DMS153 (cell line): ENCODE data around the gene HSD17B11.
"Not testable (repeated sequence)": the region's sequence is repeated elsewhere in the genome, so short reads cannot be mapped to it uniquely, and the experiment has no call there.

Experiments used
- DNase-seq: peaks from one replicate; lab custom pipeline; 2025; lab: John Stamatoyannopoulos, UW

The HSD17B11 gene

GRCh38 chr4:87390891-87391575 lies at the start of gene HSD17B11:
Gene HSD17B11, minus strand, starts transcription at chr4:87391188. Its CDS starts 118 bp downstream, at chr4:87391070.
- peak; percentile 91 for DNase-seq

GRCh38 chr4:87433342-87433741 lies 42.4 kb upstream of the HSD17B11 start:
- no peak for DNase-seq

GRCh38 chr4:87430038-87430437 lies 39.0 kb upstream of the HSD17B11 start:
- no peak for DNase-seq

GRCh38 chr4:87428979-87429378 lies 38.0 kb upstream of the HSD17B11 start:
- no peak for DNase-seq

GRCh38 chr4:87427518-87427868 lies 36.5 kb upstream of the HSD17B11 start:
- no peak for DNase-seq

- DNase-seq = no peak
These were observed 36.0 kb upstream of the HSD17B11 start for GRCh38 chr4:87426865-87427517.

GRCh38 chr4:87425711-87426110 lies 34.7 kb upstream of the HSD17B11 start:
- DNase-seq = no peak

GRCh38 chr4:87424099-87424543 lies 33.1 kb upstream of the HSD17B11 start:
- not testable (repeated sequence) for DNase-seq

GRCh38 chr4:87423317-87424098 lies 32.5 kb upstream of the HSD17B11 start:
- DNase-seq = peak; percentile 39

GRCh38 chr4:87422104-87423052 lies 31.4 kb upstream of the HSD17B11 start, which contains the start of gene NUDT9:
Gene NUDT9, plus strand, starts transcription at chr4:87422573. Its CDS starts 333 bp downstream, at chr4:87422906.
- DNase-seq = peak; percentile 89

- DNase-seq = no peak
These were observed 29.4 kb upstream of the HSD17B11 start for GRCh38 chr4:87420276-87420830.

- peak; percentile 29 for DNase-seq
These were observed 28.7 kb upstream of the HSD17B11 start for GRCh38 chr4:87419578-87420249.

GRCh38 chr4:87418410-87418809 lies 27.4 kb upstream of the HSD17B11 start:
- DNase-seq = not testable (repeated sequence)

- no peak for DNase-seq
These were observed 26.0 kb upstream of the HSD17B11 start for GRCh38 chr4:87416965-87417364.

GRCh38 chr4:87414816-87415215 lies 23.8 kb upstream of the HSD17B11 start:
- no peak for DNase-seq

GRCh38 chr4:87410679-87411078 lies 19.7 kb upstream of the HSD17B11 start:
- no peak for DNase-seq

- DNase-seq = no peak
These were observed 19.2 kb upstream of the HSD17B11 start for GRCh38 chr4:87410157-87410556.

GRCh38 chr4:87409420-87409939 lies 18.5 kb upstream of the HSD17B11 start:
- no peak for DNase-seq

- DNase-seq = not testable (repeated sequence)
These were observed 15.9 kb upstream of the HSD17B11 start for GRCh38 chr4:87406902-87407301.

- no peak for DNase-seq
These were observed 15.5 kb upstream of the HSD17B11 start for GRCh38 chr4:87406462-87406861.
